K562 (cell line): Measurements from ENCODE around the gene GALNS. TPM values are rescaled to one million over a fixed set of nuclear protein-coding genes. Genes with fewer than 3 reads are reported as not detected.

ENCODE experiments used
- ATAC-seq: fragments of 200-7000 bp; cut with Tn5 transposase; 3 replicates; pipeline ENCODE4 v1.9.1; 2020; ENCODE audit warnings: moderate library complexity
- BruUV-seq: library from RNA; stranded (reverse); fragments of 400-500 nt; replicated peaks from 2 replicates; lab custom pipeline; 2021; lab: Mats Ljungman, UMichigan
- CTCF ChIA-PET: fragments of 300-600 bp; formaldehyde crosslinking; extraction: SDS; loops from one replicate; lab custom pipeline; 2021; ENCODE audit warnings: low intra/inter-chr PET ratio; lab: Yijun Ruan, JAX
- POLR2A ChIA-PET: fragments of 300-600, 350-650 bp; sonication (Branson Sonifier 250); formaldehyde crosslinking; extraction: SDS; loops from one replicate; lab custom pipeline; 2021; ENCODE audit warnings: antibody characterized with exemption, inconsistent platforms; lab: Yijun Ruan, JAX
- DNase-seq, 4 experiments: peaks; one replicate each; pipeline versions ENCODE4 v3.0.0 to v3.0.0-alpha.2; 2011 to 2018; ENCODE audit warnings: low spot score in 3 of 4, mixed read lengths in 3 of 4; ENCODE audit errors: extremely low read depth in 1 of 4
- FAIRE-seq: peaks from 2 replicates; lab custom pipeline; 2011; peaks lifted over from hg19 to GRCh38; lab: Jason Lieb, UNC
- H2AFZ ChIP-seq: 2 replicates; pipeline ENCODE4 v1.6.0; 2011; ENCODE audit warnings: low read depth, low read length, control low read depth, inconsistent platforms
- H3K27ac ChIP-seq: fragments of 200-600 bp; 3 replicates; pipeline ENCODE4 v1.8.0; 2011; ENCODE audit warnings: low read depth, mild to moderate bottlenecking, control low read depth, inconsistent platforms, low read length, moderate library complexity, mixed read lengths; ENCODE audit errors: extremely low read depth
- H3K27me3 ChIP-seq, 2 experiments: fragments of 300-600 bp in 1 of 2; 2 replicates in 1 of 2; 3 replicates in 1 of 2; pipeline versions ENCODE4 v1.6.0 to v1.8.0; 2011; ENCODE audit warnings: inconsistent platforms in 2 of 2, low read length in 2 of 2, mild to moderate bottlenecking in 1 of 2, mixed read lengths in 1 of 2, moderate library complexity in 1 of 2; ENCODE audit not compliant: control insufficient read depth in 2 of 2, insufficient read depth in 2 of 2
- H3K36me3 ChIP-seq: fragments of 300-600 bp; 3 replicates; pipeline ENCODE4 v1.8.0; 2011; ENCODE audit warnings: mild to moderate bottlenecking, low read length, inconsistent platforms; ENCODE audit not compliant: control insufficient read depth, insufficient read depth
- H3K4me1 ChIP-seq, 2 experiments: fragments of 200-600 bp in 1 of 2; replicated peaks in 1 of 2; 2 replicates in 1 of 2; 3 replicates in 1 of 2; pipeline versions ENCODE4 v1.5.1 to v1.8.0; 2011; ENCODE audit warnings: inconsistent platforms in 2 of 2, low read length in 2 of 2, mild to moderate bottlenecking in 1 of 2, mixed read lengths in 1 of 2, moderate library complexity in 1 of 2; ENCODE audit not compliant: control insufficient read depth in 2 of 2, insufficient read depth in 2 of 2
- H3K4me2 ChIP-seq: 2 replicates; pipeline ENCODE4 v1.6.1; 2011; ENCODE audit warnings: low read length, control low read depth, inconsistent platforms, mixed read lengths; ENCODE audit not compliant: insufficient read depth
- H3K4me3 ChIP-seq: fragments of 200-600 bp; sonication (generic), shearing (Covaris generic); 2 replicates; pipeline ENCODE4 v1.5.1; 2016; ENCODE audit warnings: control low read depth, inconsistent platforms
- H3K79me2 ChIP-seq: fragments of 200-600 bp; 3 replicates; pipeline ENCODE4 v1.8.0; 2011; ENCODE audit warnings: low read length, inconsistent platforms; ENCODE audit not compliant: control insufficient read depth, insufficient read depth
- H3K9ac ChIP-seq, 2 experiments: 2 replicates each; pipeline versions ENCODE4 v1.6.0 to v1.6.1; 2011; ENCODE audit warnings: low read depth in 2 of 2, low read length in 2 of 2, control low read depth in 1 of 2, inconsistent platforms in 1 of 2, mild to moderate bottlenecking in 1 of 2, mixed read lengths in 1 of 2; ENCODE audit not compliant: insufficient read depth in 1 of 2
- H3K9me1 ChIP-seq: one replicate; pipeline ENCODE4 v1.6.0; 2011; ENCODE audit warnings: inconsistent platforms, mild to moderate bottlenecking, low read length, moderate library complexity; ENCODE audit not compliant: control insufficient read depth, insufficient read depth
- H3K9me3 ChIP-seq: replicated peaks from 2 replicates; pipeline ENCODE4 v1.5.1; 2011; ENCODE audit warnings: low read depth, low read length, inconsistent platforms; ENCODE audit not compliant: control insufficient read depth, insufficient read depth
- H4K20me1 ChIP-seq: replicated peaks from 2 replicates; pipeline ENCODE4 v1.6.1; 2011; ENCODE audit warnings: low read length, inconsistent platforms, mixed read lengths; ENCODE audit not compliant: control insufficient read depth, insufficient read depth
- ATF4 ChIP-seq: fragments of 450-650 bp; formaldehyde crosslinking; IDR thresholded peaks from 2 replicates; pipeline ENCODE4 v1.4.0; 2022; ENCODE audit warnings: mild to moderate bottlenecking, moderate library complexity
- KLF1 ChIP-seq: fragments of 450-650 bp; IDR thresholded peaks from 2 replicates; pipeline ENCODE4 v1.6.1; 2016; ENCODE audit warnings: missing genetic modification characterization, missing compliant biosample characterization
- PCBP1 ChIP-seq: fragments of 200-400 bp; formaldehyde crosslinking; IDR thresholded peaks from 2 replicates; pipeline ENCODE4 v1.6.1; 2018; ENCODE audit warnings: mild to moderate bottlenecking, low read depth, low read length; ENCODE audit not compliant: poor library complexity, severe bottlenecking
- POLR2G ChIP-seq: fragments of 200-400 bp; formaldehyde crosslinking; IDR thresholded peaks from 2 replicates; pipeline ENCODE4 v1.6.1; 2017; ENCODE audit warnings: low read depth, mild to moderate bottlenecking, antibody characterized with exemption, low read length, moderate library complexity
- RAD21 ChIP-seq, 2 experiments: fragments of 250-450 bp in 1 of 2; fragments of 450-650 bp in 1 of 2; sonication (Bioruptor Pico) in 1 of 2; formaldehyde crosslinking in 1 of 2; IDR thresholded peaks in 1 of 2; conservative IDR thresholded peaks in 1 of 2; 2 replicates each; pipeline versions ENCODE4 v1.4.0 to v1.8.0; 2020 to 2022; ENCODE audit warnings: mild to moderate bottlenecking in 2 of 2, moderate library complexity in 1 of 2
- WGBS: fragments of 100-300 bp; shearing (Covaris generic); methylation state at CpG from one replicate; pipeline ENCODE4 v1.1.6; 2016; ENCODE audit warnings: low coverage, mixed read lengths; ENCODE audit not compliant: insufficient coverage; ENCODE audit errors: missing lambda C conversion rate; 5-methylcytosine and 5-hydroxymethylcytosine counted together
- in situ Hi-C: fragments of 300-500 bp; cut with MboI; formaldehyde crosslinking; loops from 4 replicates; pipeline ENCODE4 v1.15.0; 2018; ENCODE audit warnings: inconsistent platforms, mixed read lengths
- intact Hi-C: fragments of 100-400 bp; cut with micrococcal nuclease; formaldehyde crosslinking; loops from 2 replicates; pipeline ENCODE4 v1.14.2; 2022
- polyA plus RNA-seq, 8 experiments: library from polyadenylated mRNA; depleted of rRNA in 4 of 8; stranded (reverse) in 5 of 8; unstranded in 3 of 8; fragments of >200 nt; fragmentation: Nextera tagmentation in 2 of 8; fragmentation: Illumina TruSeq in 1 of 8; extraction: Ambion mirVana in 2 of 8; extraction: Trizol in 1 of 8; gene quantifications; 2 replicates each; pipeline versions ENCODE4 v1.2.1 to v1.2.3, GENCODE V29; 2011 to 2014; ENCODE audit warnings: inconsistent platforms in 1 of 8, missing spikeins in 1 of 8
- total RNA-seq, 7 experiments: library from RNA; depleted of rRNA in 6 of 7; stranded (reverse); fragments of >200 nt in 6 of 7; fragmentation: Illumina TruSeq in 2 of 7; extraction: Trizol in 2 of 7; gene quantifications; 2 replicates each; pipeline versions ENCODE4 v1.2.1 to v1.2.3, GENCODE V29; 2011 to 2021; ENCODE audit warnings: low replicate concordance in 1 of 7

The GALNS gene
- total and polyA plus RNA-seq, 9 of the 15 experiments (the other 6 are each of a cell fraction or from before 2014, with no cell fraction given), result 0.38 to 13.2 (median 4.3) TPM

DNA sequence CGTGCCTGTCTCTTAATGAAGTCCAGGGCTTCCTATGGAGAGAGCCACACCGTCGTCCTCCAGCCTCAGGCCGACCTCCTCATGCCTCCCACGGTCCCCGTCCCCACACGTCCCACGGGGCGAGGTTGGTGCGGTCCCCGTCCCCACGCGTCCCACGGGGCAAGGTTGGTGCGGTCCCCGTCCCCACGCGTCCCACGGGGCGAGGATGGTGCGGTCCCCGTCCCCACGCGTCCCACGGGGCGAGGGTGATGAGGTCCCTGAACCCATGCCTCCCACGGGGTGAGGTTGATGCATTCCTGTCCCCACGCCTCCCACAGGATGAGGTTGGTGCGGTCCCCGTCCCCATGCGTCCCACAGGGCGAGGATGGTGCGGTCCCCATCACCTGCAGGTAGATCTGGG lies 20.9 kb downstream of the GALNS start:
- intact Hi-C loops (no loop called here), in situ Hi-C loops (no loop called here)
- Histone ChIP-seq H3K4me3 (no peak overlapping the region), H3K36me3 (no peaks in the 10 kb centered on the region; the same call in 2 of the 3 replicates), H3K9me3 (no peaks in the 10 kb centered on the region), H4K20me1 (no peaks in the 10 kb centered on the region), H3K4me2 (no peak overlapping the region), H3K27me3 (no peaks in the 10 kb centered on the region), H3K79me2 (no peaks in the 10 kb centered on the region), H3K27ac (no peak overlapping the region), H3K9ac (no peak overlapping the region), H2AFZ (no peak overlapping the region), H3K9me1 (no peaks in the 10 kb centered on the region), H3K4me1 (peaks cover 0 to 36% of the 10 kb centered on the region in 2 experiments; a peak in 2 of 5 replicates)
- WGBS, result 68% methylated on average over 17 of the region's 33 CpGs
- ChIA-PET CTCF (no interaction called here), POLR2A (no interaction called here)
- no TSS peak for BruUV-seq
- no peak for ATAC-seq
- no peak for DNase-seq
- TF ChIP-seq POLR2G (peak; percentile 26; the same call in 1 of the 2 replicates), KLF1 (tag) (no peak), PCBP1 (no peak), ATF4 (CRISPR knock-in tag) (no peak), RAD21 (CRISPR knock-in tag; conservative IDR thresholded peaks at IDR 0.05 in 1 of 2, IDR thresholded peaks at IDR 0.05 in 1 of 2) (no peak)
- FAIRE-seq, result no peak
